ENCODE measurements around the gene THAP10.
"Not testable (repeated sequence)": the region's sequence is repeated elsewhere in the genome, so short reads cannot be mapped to it uniquely, and the experiment has no call there.

The THAP10 gene

GRCh38 chr15:70858614-70859321 is 33.5 kb downstream of the THAP10 start:
- not testable (repeated sequence) for H3K4me3 ChIP-seq (ENCODE audit: low read length); H3K9me3 ChIP-seq (replicated peaks; ENCODE audit: low read length); H3K36me3 ChIP-seq (ENCODE audit: insufficient read depth, low read length); H3K4me2 ChIP-seq (ENCODE audit: low read length); H3K9ac ChIP-seq (ENCODE audit: low read depth, low read length); H3K27me3 ChIP-seq (ENCODE audit: control insufficient read depth, insufficient read depth, low read length)
- H3K4me1 ChIP-seq (ENCODE audit: control insufficient read depth, insufficient read depth, low read length) = peaks cover 45% of the 10 kb centered on the region

- no peaks in the 10 kb centered on the region for H3K27me3 ChIP-seq (ENCODE audit: control insufficient read depth, insufficient read depth, low read length)
- H3K9me3 ChIP-seq (replicated peaks; ENCODE audit: low read length) = no peaks in the 10 kb centered on the region
- H3K9ac ChIP-seq (ENCODE audit: low read depth, low read length) = no peak overlapping the region
- no peak overlapping the region for H3K4me3 ChIP-seq (ENCODE audit: low read length)
- H3K36me3 ChIP-seq (ENCODE audit: insufficient read depth, low read length) = no peaks in the 10 kb centered on the region
- peaks cover 42% of the 10 kb centered on the region for H3K4me1 ChIP-seq (ENCODE audit: control insufficient read depth, insufficient read depth, low read length)
- H3K4me2 ChIP-seq (ENCODE audit: low read length) = no peak overlapping the region
Observed at GRCh38 chr15:70857562-70858285, 34.5 kb downstream of the THAP10 start.

- Histone ChIP-seq H3K9ac (ENCODE audit: low read depth, low read length) (peak overlapping the region; percentile 35), H3K4me3 (ENCODE audit: low read length) (peak overlapping the region; percentile 4), H3K4me2 (ENCODE audit: low read length) (peak overlapping the region; percentile 63), H3K4me1 (ENCODE audit: control insufficient read depth, insufficient read depth, low read length) (peaks cover 48% of the 10 kb centered on the region), H3K27me3 (ENCODE audit: control insufficient read depth, insufficient read depth, low read length) (no peaks in the 10 kb centered on the region), H3K36me3 (ENCODE audit: insufficient read depth, low read length) (peaks cover under 1% of the 10 kb centered on the region), H3K9me3 (replicated peaks; ENCODE audit: low read length) (no peaks in the 10 kb centered on the region)
Observed at GRCh38 chr15:70856884-70857561, 35.2 kb downstream of the THAP10 start.

DNA sequence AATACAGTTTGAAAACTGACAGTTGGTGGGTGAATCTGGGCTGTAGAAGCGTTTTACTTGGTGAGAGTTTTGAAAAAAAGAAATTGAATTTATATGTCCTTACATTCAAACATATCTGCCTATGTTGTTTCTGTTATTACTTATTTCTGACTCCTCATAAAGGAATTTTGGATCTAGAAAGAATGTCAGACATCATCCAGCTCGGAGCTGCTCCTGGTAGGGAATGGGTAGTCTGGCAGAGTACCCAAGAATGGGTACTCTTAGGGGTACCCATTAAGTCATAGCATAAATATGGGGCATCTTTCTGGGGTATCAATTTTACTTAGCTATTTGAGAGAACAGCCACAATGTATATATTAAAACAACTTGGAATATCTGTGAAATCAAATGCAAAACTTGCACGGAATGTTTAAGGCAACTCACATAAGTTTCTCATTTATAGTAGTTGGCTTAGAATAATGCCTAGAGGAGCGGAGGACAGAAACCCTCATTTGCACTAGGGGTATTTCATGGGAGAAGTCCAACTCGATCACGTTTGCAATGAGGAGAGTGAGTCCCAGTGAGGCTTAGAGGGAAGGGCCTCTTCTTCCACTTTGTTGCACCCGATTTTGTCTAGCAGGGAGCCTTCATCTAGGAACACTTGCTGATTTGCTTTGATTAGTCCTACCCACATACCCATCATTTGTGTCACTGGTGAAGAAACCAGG is 35.9 kb downstream of the THAP10 start:
- peak overlapping the region; percentile 4 for H3K4me3 ChIP-seq (ENCODE audit: low read length)
- H3K9ac ChIP-seq (ENCODE audit: low read depth, low read length) = peak overlapping the region; percentile 35
- H3K4me2 ChIP-seq (ENCODE audit: low read length) = peak overlapping the region; percentile 63
- no peaks in the 10 kb centered on the region for H3K27me3 ChIP-seq (ENCODE audit: control insufficient read depth, insufficient read depth, low read length)
- H3K9me3 ChIP-seq (replicated peaks; ENCODE audit: low read length) = no peaks in the 10 kb centered on the region
- H3K36me3 ChIP-seq (ENCODE audit: insufficient read depth, low read length) = peaks cover 8% of the 10 kb centered on the region
- H3K4me1 ChIP-seq (ENCODE audit: control insufficient read depth, insufficient read depth, low read length) = peaks cover 55% of the 10 kb centered on the region

DNA sequence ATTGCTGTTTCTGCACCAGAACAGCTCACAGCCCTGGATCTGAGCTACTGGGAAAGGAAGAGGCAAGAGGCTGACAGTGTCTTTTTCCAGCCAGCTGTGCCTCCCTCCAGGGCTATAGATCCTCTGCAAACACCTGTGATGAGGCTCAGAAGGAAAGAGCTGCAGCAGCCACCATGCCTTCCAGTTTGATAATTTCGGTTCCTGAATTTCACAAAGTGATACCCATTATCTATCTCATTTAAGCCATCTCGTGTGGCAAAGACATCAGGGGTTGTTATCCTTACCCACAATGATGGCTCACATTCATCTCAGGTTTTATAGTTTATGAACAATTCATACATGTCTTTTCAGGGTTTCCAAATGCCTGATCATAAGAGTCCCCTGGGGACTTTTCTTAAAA is 36.5 kb downstream of the THAP10 start:
- H3K36me3 ChIP-seq (ENCODE audit: insufficient read depth, low read length) = peaks cover 13% of the 10 kb centered on the region
- peak overlapping the region; percentile 35 for H3K9ac ChIP-seq (ENCODE audit: low read depth, low read length)
- no peak overlapping the region for H3K4me3 ChIP-seq (ENCODE audit: low read length)
- no peaks in the 10 kb centered on the region for H3K27me3 ChIP-seq (ENCODE audit: control insufficient read depth, insufficient read depth, low read length)
- H3K4me1 ChIP-seq (ENCODE audit: control insufficient read depth, insufficient read depth, low read length) = peaks cover 55% of the 10 kb centered on the region
- no peaks in the 10 kb centered on the region for H3K9me3 ChIP-seq (replicated peaks; ENCODE audit: low read length)
- H3K4me2 ChIP-seq (ENCODE audit: low read length) = peak overlapping the region; percentile 63

- H3K4me2 ChIP-seq (ENCODE audit: low read length) = peak overlapping the region; percentile 99
- H3K36me3 ChIP-seq (ENCODE audit: insufficient read depth, low read length) = peaks cover 21% of the 10 kb centered on the region
- no peaks in the 10 kb centered on the region for H3K9me3 ChIP-seq (replicated peaks; ENCODE audit: low read length)
- no peaks in the 10 kb centered on the region for H3K27me3 ChIP-seq (ENCODE audit: control insufficient read depth, insufficient read depth, low read length)
- peaks cover 55% of the 10 kb centered on the region for H3K4me1 ChIP-seq (ENCODE audit: control insufficient read depth, insufficient read depth, low read length)
- peak overlapping the region; percentile 94 for H3K9ac ChIP-seq (ENCODE audit: low read depth, low read length)
- H3K4me3 ChIP-seq (ENCODE audit: low read length) = peak overlapping the region; percentile 96
Observed at GRCh38 chr15:70854666-70854976, 37.6 kb downstream of the THAP10 start.

DNA sequence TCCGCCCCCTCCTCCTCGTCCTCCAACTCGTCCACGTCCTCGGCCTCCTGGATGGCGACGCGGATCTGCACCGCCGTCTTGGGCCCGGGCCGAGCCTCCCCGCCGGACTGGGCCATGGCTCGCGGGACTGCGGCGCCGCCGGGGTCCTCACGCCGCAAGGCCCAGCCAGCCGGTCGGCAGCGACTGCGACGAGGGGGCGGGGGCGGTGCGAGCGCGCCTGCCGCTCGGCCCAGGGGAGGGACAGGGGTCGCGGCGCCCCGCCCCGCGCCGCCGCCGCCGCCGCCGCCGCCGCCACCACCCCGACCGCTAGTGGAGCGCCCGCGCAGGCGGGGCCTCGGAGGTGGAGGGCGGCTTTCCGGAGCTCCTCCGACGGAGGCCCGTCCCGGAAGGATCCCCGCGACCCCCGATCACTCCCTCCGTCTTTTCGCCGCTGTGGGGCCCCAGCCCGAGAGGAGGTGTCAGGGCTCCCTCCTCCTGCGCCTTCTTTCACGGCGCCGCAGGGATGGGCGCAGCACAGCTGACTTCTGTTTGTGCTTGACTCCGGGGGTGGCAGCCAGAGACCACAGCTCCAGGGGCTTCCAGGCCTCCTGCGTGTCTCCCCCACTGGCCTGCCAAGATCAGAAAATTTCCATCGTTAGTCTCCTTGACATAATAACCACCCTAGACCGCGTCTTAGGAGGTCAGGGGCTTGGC is 38.1 kb downstream of the THAP10 start, which contains the start of gene LARP6:
LARP6 (minus strand) TSS at position 185 of the 693 bp plus-strand sequence; CDS start at position 116, 69 bp downstream.
- H3K9ac ChIP-seq (ENCODE audit: low read depth, low read length) = peak within 1 kb of the TSS; percentile 94
- H3K36me3 ChIP-seq (ENCODE audit: insufficient read depth, low read length) = peaks cover 21% of the 10 kb centered on the region
- peak within 1 kb of the TSS; percentile 96 for H3K4me3 ChIP-seq (ENCODE audit: low read length)
- peak within 1 kb of the TSS; percentile 99 for H3K4me2 ChIP-seq (ENCODE audit: low read length)
- H3K9me3 ChIP-seq (replicated peaks; ENCODE audit: low read length) = no peaks in the 10 kb centered on the region
- no peaks in the 10 kb centered on the region for H3K27me3 ChIP-seq (ENCODE audit: control insufficient read depth, insufficient read depth, low read length)
- peaks cover 55% of the 10 kb centered on the region for H3K4me1 ChIP-seq (ENCODE audit: control insufficient read depth, insufficient read depth, low read length)

- peaks cover 21% of the 10 kb centered on the region for H3K36me3 ChIP-seq (ENCODE audit: insufficient read depth, low read length)
- H3K4me1 ChIP-seq (ENCODE audit: control insufficient read depth, insufficient read depth, low read length) = peaks cover 55% of the 10 kb centered on the region
- H3K4me3 ChIP-seq (ENCODE audit: low read length) = peak overlapping the region; percentile 96
Observed at GRCh38 chr15:70853318-70853972, 38.8 kb downstream of the THAP10 start.

DNA sequence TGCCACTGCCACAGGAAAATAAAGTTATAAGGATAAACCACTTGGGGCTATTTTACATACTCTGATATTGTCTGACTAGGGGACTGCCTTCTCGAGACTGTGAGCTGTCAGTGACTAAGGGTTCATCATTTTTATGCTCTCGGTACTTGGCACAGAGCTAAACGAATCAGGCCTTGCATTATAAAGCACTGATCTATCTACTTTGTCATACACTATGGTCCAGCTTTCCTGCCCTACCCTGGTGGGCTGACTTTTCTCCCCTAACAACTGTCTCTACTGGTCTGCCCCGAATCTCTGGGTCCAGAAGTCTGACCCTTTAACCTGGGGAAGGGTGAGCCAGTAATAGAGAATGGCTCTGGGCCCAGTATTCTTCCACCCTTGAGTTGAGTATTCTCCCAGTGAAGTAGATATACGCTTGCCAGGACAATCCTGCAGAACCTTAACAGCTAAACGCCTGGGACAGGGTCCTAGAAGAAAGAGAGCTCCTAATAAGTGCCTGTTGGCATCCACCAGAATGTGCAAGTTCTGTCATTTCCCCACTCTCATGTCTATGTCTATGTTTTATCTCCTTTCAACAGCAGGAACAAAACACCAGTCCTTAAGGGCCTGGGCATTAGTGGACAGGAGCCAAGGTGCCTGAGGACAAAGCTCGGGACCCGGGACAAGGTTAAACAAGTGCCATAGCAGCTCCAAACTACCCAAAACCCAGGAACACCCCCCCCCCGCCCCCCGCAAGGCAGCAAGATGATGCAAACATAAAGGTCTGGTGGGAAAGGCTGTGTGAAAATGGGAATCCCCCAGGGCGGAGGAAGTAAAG is 39.5 kb downstream of the THAP10 start:
- peak overlapping the region; percentile 94 for H3K9ac ChIP-seq (ENCODE audit: low read depth, low read length)
- H3K36me3 ChIP-seq (ENCODE audit: insufficient read depth, low read length) = peaks cover 26% of the 10 kb centered on the region
- no peaks in the 10 kb centered on the region for H3K9me3 ChIP-seq (replicated peaks; ENCODE audit: low read length)
- peaks cover 52% of the 10 kb centered on the region for H3K4me1 ChIP-seq (ENCODE audit: control insufficient read depth, insufficient read depth, low read length)
- H3K4me3 ChIP-seq (ENCODE audit: low read length) = peak overlapping the region; percentile 96
- peak overlapping the region; percentile 99 for H3K4me2 ChIP-seq (ENCODE audit: low read length)
- H3K27me3 ChIP-seq (ENCODE audit: control insufficient read depth, insufficient read depth, low read length) = no peaks in the 10 kb centered on the region

More at GRCh38 chr15:70853318-70853972, 38.8 kb downstream of the THAP10 start:
- Histone ChIP-seq H3K9me3 (replicated peaks; ENCODE audit: low read length) (no peaks in the 10 kb centered on the region), H3K9ac (ENCODE audit: low read depth, low read length) (peak overlapping the region; percentile 94), H3K4me2 (ENCODE audit: low read length) (peak overlapping the region; percentile 99), H3K27me3 (ENCODE audit: control insufficient read depth, insufficient read depth, low read length) (no peaks in the 10 kb centered on the region)

- Histone ChIP-seq H3K36me3 (ENCODE audit: insufficient read depth, low read length) (peaks cover 27% of the 10 kb centered on the region), H3K4me1 (ENCODE audit: control insufficient read depth, insufficient read depth, low read length) (peaks cover 44% of the 10 kb centered on the region), H3K4me3 (ENCODE audit: low read length) (peak overlapping the region; percentile 96), H3K27me3 (ENCODE audit: control insufficient read depth, insufficient read depth, low read length) (no peaks in the 10 kb centered on the region), H3K9me3 (replicated peaks; ENCODE audit: low read length) (no peaks in the 10 kb centered on the region), H3K9ac (ENCODE audit: low read depth, low read length) (peak overlapping the region; percentile 94), H3K4me2 (ENCODE audit: low read length) (peak overlapping the region; percentile 99)
Observed at GRCh38 chr15:70851889-70852288, 40.3 kb downstream of the THAP10 start.

All from skeletal muscle satellite cell (primary cell).